GM12878 (cell line): Measurements from ENCODE around the gene ACTG1. TPM values are rescaled to one million over a fixed set of nuclear protein-coding genes. Genes with fewer than 3 reads are reported as not detected.
A peak's percentile ranks its signal among the peaks of the same experiment; 100 is the strongest.

ENCODE experiments used
- IKZF2 ChIP-seq, 2 experiments: fragments of 450-650 bp; IDR thresholded peaks; 2 replicates each; pipeline ENCODE4 v1.6.1; 2017; ENCODE audit warnings: mild to moderate bottlenecking in 2 of 2, moderate library complexity in 2 of 2
- NRF1 ChIP-seq: conservative IDR thresholded peaks from 2 replicates; pipeline ENCODE4 v1.6.1; 2011; ENCODE audit warnings: mild to moderate bottlenecking, low read depth, low read length, improper control_type of control experiment
- PAX8 ChIP-seq: fragments of 450-650 bp; IDR thresholded peaks from 2 replicates; pipeline ENCODE4 v1.6.1; 2017; ENCODE audit warnings: mild to moderate bottlenecking, moderate library complexity
- POLR2AphosphoS5 ChIP-seq: IDR thresholded peaks from 2 replicates; pipeline ENCODE4 v1.6.1; 2011; ENCODE audit warnings: mild to moderate bottlenecking, low read length, inconsistent platforms
- SPI1 ChIP-seq: IDR thresholded peaks from 2 replicates; pipeline ENCODE4 v1.6.1; 2011; ENCODE audit warnings: low read depth, mild to moderate bottlenecking, low read length, moderate library complexity, borderline replicate concordance; ENCODE audit not compliant: insufficient read depth
- SUPT20H ChIP-seq: IDR thresholded peaks from 2 replicates; pipeline ENCODE4 v1.6.1; 2011; ENCODE audit warnings: low read depth, mild to moderate bottlenecking, low read length, moderate library complexity, borderline replicate concordance; ENCODE audit not compliant: control insufficient read depth
- TBL1XR1 ChIP-seq: IDR thresholded peaks from 2 replicates; pipeline ENCODE4 v1.6.1; 2012; ENCODE audit warnings: low read depth, low read length, improper control_type of control experiment
- polyA plus RNA-seq, 11 experiments: library from polyadenylated mRNA; depleted of rRNA in 4 of 11; unstranded in 6 of 11; stranded (reverse) in 5 of 11; fragments of >200 nt; fragmentation: Nextera tagmentation in 4 of 11; fragmentation: Illumina TruSeq in 1 of 11; extraction: Ambion mirVana in 4 of 11; extraction: Trizol in 1 of 11; gene quantifications; 1 replicate in 1 of 11; 2 replicates in 10 of 11; pipeline versions ENCODE4 v1.2.1 to v1.2.3, GENCODE V29; 2011 to 2016; ENCODE audit warnings: inconsistent platforms in 2 of 11, missing spikeins in 2 of 11, low read depth in 1 of 11
- total RNA-seq, 4 experiments: library from RNA; depleted of rRNA in 3 of 4; stranded (reverse); fragments of >200 nt in 3 of 4; fragmentation: Illumina TruSeq in 1 of 4; extraction: Trizol in 1 of 4; gene quantifications; 2 replicates each; pipeline versions ENCODE4 v1.2.1 to v1.2.3, GENCODE V29; 2013 to 2021
- TF ChIP-seq, protein P1 (sequence below): IDR thresholded peaks from 2 replicates; pipeline ENCODE4 v1.6.1; 2012; ENCODE audit warnings: improper control_type of control experiment, low read depth, low read length; ENCODE audit not compliant: insufficient replicate concordance
- TF ChIP-seq, protein P2 (sequence below): IDR thresholded peaks from 2 replicates; pipeline ENCODE4 v1.6.1; 2011; ENCODE audit warnings: borderline replicate concordance, low read depth, mild to moderate bottlenecking, moderate library complexity, mixed read lengths, low read length; ENCODE audit not compliant: insufficient read depth; ENCODE audit errors: extremely low read length
- TF ChIP-seq, protein P3 (sequence below): fragments of 150-350 bp; IDR thresholded peaks from 2 replicates; pipeline ENCODE4 v1.6.1; 2014; ENCODE audit warnings: mild to moderate bottlenecking, low read depth, low read length
- TF ChIP-seq, protein P4 (sequence below): fragments of 450-650 bp; formaldehyde crosslinking; IDR thresholded peaks from 2 replicates; pipeline ENCODE4 v1.4.0; 2022; ENCODE audit warnings: mild to moderate bottlenecking, moderate library complexity
- TF ChIP-seq, protein P5 (sequence below): fragments of 150-350 bp; IDR thresholded peaks from 2 replicates; pipeline ENCODE4 v1.6.1; 2016; ENCODE audit warnings: low read depth, low read length

ACTG1 gene
- total and polyA plus RNA-seq, 10 of the 15 experiments (the other 5 are each of a cell fraction or from before 2014, with no cell fraction given), result 810 to 6,105 (median 3,650) TPM

DNA sequence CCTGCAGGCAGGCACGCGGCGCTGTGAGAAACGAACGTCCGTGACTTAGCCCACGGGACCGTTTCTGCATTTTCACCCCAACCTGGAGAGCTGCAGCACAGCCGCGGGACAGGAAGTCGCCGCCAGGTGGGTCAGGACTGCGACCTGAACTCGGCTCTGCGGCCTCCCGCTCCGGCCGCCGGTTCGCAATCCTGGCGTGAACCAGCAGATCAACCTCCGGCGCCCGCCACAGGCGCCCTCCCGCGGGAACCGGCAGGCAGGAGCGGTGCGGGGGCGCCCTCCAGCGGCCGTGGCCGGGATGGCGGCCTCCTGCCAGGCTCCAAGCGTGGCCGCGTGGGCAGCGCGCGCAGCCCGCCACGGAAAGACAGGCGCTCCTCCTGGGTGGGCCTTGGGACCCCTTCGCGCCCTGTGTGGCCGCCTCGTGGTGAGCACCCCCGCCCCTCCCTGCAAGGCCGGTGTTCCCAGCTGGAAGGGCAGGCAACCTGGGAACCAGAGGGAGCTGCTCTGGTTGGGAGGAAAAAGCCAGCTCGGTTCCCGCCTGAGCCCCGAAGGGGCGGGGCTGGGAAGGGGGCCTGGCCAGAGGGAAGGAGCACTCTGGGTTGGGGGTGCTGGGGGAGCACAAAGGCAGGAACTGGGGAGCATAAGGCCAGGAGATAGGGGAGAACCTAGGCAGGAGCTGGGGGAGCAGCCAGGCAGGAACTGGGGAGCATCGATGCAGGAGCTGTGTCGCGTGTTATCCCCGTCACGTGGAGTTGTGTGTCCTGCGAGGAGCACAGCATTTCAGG is 28.2 kb downstream of the ACTG1 start (continued):
- TF ChIP-seq, protein P1, sequence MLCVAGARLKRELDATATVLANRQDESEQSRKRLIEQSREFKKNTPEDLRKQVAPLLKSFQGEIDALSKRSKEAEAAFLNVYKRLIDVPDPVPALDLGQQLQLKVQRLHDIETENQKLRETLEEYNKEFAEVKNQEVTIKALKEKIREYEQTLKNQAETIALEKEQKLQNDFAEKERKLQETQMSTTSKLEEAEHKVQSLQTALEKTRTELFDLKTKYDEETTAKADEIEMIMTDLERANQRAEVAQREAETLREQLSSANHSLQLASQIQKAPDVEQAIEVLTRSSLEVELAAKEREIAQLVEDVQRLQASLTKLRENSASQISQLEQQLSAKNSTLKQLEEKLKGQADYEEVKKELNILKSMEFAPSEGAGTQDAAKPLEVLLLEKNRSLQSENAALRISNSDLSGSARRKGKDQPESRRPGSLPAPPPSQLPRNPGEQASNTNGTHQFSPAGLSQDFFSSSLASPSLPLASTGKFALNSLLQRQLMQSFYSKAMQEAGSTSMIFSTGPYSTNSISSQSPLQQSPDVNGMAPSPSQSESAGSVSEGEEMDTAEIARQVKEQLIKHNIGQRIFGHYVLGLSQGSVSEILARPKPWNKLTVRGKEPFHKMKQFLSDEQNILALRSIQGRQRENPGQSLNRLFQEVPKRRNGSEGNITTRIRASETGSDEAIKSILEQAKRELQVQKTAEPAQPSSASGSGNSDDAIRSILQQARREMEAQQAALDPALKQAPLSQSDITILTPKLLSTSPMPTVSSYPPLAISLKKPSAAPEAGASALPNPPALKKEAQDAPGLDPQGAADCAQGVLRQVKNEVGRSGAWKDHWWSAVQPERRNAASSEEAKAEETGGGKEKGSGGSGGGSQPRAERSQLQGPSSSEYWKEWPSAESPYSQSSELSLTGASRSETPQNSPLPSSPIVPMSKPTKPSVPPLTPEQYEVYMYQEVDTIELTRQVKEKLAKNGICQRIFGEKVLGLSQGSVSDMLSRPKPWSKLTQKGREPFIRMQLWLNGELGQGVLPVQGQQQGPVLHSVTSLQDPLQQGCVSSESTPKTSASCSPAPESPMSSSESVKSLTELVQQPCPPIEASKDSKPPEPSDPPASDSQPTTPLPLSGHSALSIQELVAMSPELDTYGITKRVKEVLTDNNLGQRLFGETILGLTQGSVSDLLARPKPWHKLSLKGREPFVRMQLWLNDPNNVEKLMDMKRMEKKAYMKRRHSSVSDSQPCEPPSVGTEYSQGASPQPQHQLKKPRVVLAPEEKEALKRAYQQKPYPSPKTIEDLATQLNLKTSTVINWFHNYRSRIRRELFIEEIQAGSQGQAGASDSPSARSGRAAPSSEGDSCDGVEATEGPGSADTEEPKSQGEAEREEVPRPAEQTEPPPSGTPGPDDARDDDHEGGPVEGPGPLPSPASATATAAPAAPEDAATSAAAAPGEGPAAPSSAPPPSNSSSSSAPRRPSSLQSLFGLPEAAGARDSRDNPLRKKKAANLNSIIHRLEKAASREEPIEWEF, result no peak
- TF ChIP-seq, protein P2, sequence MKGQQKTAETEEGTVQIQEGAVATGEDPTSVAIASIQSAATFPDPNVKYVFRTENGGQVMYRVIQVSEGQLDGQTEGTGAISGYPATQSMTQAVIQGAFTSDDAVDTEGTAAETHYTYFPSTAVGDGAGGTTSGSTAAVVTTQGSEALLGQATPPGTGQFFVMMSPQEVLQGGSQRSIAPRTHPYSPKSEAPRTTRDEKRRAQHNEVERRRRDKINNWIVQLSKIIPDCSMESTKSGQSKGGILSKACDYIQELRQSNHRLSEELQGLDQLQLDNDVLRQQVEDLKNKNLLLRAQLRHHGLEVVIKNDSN, result peak; percentile 9
- TF ChIP-seq POLR2AphosphoS5 (no peak), IKZF2 (IDR thresholded peaks at IDR 0.05) (0 out of 4 replicates have a peak, but pooled peaks of 1 of the 2 experiments have one; percentile 16), PAX8 (no peak), SPI1 (no peak), NRF1 (no peak), SUPT20H (no peak), TBL1XR1 (no peak)
- TF ChIP-seq, protein P3, sequence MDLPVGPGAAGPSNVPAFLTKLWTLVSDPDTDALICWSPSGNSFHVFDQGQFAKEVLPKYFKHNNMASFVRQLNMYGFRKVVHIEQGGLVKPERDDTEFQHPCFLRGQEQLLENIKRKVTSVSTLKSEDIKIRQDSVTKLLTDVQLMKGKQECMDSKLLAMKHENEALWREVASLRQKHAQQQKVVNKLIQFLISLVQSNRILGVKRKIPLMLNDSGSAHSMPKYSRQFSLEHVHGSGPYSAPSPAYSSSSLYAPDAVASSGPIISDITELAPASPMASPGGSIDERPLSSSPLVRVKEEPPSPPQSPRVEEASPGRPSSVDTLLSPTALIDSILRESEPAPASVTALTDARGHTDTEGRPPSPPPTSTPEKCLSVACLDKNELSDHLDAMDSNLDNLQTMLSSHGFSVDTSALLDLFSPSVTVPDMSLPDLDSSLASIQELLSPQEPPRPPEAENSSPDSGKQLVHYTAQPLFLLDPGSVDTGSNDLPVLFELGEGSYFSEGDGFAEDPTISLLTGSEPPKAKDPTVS, result no peak
- TF ChIP-seq, protein P4, sequence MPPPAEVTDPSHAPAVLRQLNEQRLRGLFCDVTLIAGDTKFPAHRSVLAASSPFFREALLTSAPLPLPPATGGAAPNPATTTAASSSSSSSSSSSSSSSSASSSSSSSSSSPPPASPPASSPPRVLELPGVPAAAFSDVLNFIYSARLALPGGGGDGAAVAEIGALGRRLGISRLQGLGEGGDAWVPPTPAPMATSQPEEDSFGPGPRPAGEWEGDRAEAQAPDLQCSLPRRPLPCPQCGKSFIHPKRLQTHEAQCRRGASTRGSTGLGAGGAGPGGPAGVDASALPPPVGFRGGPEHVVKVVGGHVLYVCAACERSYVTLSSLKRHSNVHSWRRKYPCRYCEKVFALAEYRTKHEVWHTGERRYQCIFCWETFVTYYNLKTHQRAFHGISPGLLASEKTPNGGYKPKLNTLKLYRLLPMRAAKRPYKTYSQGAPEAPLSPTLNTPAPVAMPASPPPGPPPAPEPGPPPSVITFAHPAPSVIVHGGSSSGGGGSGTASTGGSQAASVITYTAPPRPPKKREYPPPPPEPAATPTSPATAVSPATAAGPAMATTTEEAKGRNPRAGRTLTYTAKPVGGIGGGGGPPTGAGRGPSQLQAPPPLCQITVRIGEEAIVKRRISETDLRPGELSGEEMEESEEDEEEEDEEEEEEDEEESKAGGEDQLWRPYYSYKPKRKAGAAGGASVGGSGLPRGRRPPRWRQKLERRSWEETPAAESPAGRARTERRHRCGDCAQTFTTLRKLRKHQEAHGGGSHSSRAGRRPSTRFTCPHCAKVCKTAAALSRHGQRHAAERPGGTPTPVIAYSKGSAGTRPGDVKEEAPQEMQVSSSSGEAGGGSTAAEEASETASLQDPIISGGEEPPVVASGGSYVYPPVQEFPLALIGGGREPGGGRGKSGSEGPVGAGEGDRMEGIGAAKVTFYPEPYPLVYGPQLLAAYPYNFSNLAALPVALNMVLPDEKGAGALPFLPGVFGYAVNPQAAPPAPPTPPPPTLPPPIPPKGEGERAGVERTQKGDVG, result no peak
- TF ChIP-seq, protein P5, sequence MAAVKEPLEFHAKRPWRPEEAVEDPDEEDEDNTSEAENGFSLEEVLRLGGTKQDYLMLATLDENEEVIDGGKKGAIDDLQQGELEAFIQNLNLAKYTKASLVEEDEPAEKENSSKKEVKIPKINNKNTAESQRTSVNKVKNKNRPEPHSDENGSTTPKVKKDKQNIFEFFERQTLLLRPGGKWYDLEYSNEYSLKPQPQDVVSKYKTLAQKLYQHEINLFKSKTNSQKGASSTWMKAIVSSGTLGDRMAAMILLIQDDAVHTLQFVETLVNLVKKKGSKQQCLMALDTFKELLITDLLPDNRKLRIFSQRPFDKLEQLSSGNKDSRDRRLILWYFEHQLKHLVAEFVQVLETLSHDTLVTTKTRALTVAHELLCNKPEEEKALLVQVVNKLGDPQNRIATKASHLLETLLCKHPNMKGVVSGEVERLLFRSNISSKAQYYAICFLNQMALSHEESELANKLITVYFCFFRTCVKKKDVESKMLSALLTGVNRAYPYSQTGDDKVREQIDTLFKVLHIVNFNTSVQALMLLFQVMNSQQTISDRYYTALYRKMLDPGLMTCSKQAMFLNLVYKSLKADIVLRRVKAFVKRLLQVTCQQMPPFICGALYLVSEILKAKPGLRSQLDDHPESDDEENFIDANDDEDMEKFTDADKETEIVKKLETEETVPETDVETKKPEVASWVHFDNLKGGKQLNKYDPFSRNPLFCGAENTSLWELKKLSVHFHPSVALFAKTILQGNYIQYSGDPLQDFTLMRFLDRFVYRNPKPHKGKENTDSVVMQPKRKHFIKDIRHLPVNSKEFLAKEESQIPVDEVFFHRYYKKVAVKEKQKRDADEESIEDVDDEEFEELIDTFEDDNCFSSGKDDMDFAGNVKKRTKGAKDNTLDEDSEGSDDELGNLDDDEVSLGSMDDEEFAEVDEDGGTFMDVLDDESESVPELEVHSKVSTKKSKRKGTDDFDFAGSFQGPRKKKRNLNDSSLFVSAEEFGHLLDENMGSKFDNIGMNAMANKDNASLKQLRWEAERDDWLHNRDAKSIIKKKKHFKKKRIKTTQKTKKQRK, result no peak
